ENCODE data around the gene RHCG.

Gene RHCG

DNA sequence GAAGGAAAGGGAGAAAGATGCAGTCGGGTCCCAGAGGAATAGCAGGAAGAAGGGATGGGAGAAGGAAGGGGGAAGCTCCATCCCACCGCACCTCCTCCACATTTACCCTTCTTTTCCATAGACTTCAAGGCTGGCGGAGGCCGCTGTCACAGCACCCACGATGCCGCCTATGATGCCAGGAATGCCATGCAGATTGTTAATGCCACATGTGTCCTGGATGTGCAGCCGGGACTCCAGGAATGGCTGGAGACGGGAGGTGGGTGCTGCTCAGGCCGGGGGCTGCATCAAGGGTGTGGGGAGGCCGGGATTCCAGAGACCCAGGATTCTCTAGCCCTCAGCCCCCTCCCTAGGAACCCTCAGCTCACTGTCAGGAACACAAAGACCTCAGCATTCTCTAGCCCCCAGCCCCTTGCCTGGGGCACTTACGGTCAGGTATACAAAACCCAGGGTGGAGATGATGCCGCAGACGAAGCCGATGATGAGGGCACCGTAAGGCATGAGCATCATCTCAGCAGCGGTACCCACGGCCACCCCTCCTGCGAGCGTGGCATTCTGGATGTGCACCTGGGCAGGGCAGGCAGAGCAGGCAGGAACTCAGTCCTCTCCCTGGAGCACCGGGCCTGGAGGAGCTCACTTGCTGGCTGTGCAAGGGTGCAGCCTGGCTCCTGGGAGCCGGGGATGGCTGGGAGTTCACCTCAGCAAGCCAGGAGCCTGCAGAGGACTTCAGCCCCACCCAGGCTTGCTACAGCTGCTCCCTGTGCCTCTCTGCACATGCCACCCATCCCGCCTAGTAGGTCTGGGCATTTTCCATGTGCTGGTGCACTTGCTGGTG lies 18.8 kb downstream of the RHCG start:
- DNase-seq (ENCODE audit: low read depth, low spot score), result no peak

DNA sequence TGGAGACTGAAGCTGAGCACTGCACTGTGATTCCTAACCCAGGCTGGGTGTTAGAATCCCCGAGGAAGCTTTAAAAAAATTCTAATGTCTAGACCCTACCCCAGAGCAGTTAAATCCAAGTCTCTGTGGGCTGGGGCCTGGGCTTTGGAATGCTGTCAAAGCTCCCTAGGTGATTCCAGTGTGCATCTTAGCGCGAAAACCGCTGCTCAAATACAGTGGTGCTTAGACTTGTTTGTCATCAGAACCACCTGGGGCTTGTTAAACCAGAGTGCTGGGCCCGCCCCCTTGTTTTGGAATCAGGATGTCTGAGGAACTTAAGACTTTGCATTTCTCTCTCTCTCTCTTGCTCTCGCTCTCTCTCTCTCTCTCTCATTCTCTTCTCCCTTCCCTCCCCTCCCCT lies 20.7 kb downstream of the RHCG start:
- peak; percentile 23 for DNase-seq (ENCODE audit: low read depth, low spot score)

GRCh38 chr15:89472785-89473256 lies 23.6 kb downstream of the RHCG start:
- DNase-seq (ENCODE audit: low read depth, low spot score), result peak; percentile 90

- no peak for DNase-seq (ENCODE audit: low read depth, low spot score)
Measured at GRCh38 chr15:89469426-89470096, 26.8 kb downstream of the RHCG start.

- DNase-seq (ENCODE audit: low read depth, low spot score), result peak; percentile 25
Measured at GRCh38 chr15:89468813-89469212, 27.6 kb downstream of the RHCG start.

- no peak for DNase-seq (ENCODE audit: low read depth, low spot score)
Measured at GRCh38 chr15:89463113-89463512, 33.3 kb downstream of the RHCG start.

DNA sequence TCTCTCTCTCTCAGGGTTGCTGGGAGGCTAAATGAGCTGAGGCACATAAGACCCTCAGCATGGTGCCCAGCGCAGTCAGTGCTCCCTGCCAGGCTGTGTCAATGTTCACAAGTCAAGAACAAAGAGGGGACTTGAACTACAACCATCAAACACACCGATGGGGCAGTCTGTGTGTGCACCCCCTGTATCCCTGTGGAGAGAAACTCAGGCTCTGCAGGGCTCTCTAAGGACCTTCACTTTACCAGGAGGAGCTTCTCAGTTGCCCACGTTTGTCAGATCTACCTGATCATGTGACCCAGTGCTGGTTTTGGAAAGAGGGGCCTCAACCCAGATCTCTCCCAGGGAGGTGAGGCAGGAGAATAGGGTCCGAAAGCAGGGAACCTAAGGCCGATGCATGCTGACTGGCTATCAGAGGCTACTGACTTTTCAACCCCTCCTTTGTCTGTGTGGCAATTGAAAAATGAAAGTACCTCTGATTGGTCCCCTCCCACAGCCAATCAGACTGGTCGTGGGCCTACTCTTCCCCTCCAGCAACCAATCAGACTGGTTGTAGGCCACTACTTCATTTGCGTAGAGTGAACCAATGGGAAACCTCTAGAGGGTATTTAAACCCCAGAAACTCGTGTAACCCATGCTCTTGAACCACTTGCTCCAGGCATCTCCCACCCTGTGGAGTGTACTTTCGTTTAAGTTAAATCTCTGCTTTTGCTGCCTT lies 34.0 kb downstream of the RHCG start:
- no peak for DNase-seq (ENCODE audit: low read depth, low spot score)

- DNase-seq (ENCODE audit: low read depth, low spot score), result no peak
Measured at GRCh38 chr15:89461386-89461785, 35.0 kb downstream of the RHCG start.

GRCh38 chr15:89460048-89460447 lies 36.3 kb downstream of the RHCG start:
- no peak for DNase-seq (ENCODE audit: low read depth, low spot score)

- DNase-seq (ENCODE audit: low read depth, low spot score), result no peak
Measured at GRCh38 chr15:89459271-89460038, 36.9 kb downstream of the RHCG start.

DNA sequence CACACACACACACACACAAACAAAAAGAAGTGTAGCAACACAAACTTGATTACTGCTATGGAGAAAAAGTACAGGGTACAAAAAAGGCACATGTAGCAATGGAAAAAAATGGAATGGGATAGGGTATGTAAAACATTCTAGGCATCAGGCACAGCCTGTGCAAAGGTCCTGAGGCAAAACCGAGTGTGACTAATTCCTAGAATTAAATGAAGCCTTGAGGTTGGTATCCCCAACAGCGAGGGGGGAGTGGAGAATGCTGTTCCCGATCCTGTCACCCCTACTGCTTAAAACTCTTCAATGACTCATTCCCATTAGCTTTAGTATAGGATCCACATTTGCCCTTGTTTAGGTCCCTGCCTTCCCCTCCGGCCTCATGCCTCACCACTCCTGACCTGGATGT lies 37.9 kb downstream of the RHCG start:
- DNase-seq (ENCODE audit: low read depth, low spot score), result no peak

DNA sequence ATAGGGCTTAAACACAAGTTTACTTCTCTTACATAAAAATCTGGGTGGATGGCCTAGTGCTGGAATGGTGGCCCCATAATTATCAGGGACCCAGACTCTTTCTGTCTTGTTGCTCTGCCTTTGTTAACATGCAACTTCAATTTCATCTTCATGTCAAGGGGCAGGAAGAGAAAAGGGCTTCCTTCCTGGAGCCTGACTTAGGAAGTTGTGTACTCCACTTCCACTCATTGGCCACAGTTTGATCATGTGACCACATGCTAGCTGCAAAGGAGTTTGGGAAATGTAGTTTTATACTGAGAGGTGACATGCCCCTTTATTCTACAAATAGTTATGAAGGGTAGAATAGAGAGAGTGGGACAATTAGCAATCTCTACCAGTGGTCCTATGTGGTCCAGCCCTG lies 39.3 kb downstream of the RHCG start:
- DNase-seq (ENCODE audit: low read depth, low spot score), result peak; percentile 28

DNA sequence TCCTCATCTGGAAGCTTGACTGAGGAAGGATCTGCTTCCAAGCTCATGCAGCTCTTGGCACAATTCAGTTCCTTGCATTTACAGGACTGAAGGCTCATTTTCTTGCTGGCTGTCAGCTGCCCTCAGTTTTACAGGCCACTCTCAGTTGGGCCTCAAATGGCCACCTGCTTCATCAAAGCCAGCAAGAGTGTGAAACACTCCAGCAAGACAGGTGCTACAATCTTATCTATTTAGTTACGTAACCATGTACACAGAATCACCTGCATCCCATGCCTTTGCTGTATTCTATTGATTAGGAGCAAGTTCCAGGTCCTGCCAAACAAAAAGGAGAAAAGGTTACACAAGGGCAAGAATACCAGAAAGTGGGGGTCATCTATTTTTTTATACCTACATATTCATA lies 40.8 kb downstream of the RHCG start:
- no peak for DNase-seq (ENCODE audit: low read depth, low spot score)

DNA sequence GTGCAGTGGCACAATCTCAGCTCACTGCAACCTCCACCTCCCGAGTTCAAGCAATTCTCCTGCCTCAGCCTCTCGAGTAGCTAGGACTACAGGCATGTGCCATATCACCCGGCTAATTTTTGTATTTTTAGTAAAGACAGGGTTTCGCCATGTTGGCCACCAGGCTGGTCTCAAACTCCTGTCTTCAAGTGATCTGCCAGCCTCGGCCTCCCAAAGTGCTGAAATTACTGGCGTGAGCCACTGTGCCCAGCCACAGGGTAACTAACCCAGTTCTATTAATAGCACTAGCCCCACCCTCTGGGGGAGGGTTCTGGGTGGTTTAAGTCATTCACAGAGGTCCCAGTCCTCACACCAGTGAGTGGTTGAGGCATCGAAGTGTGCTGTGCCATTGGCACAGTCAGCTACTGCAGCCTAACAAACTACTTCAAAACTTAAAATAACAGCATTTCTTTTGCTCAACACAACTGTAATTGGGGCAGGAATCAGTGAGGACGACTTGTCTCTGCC lies 44.0 kb downstream of the RHCG start:
- no peak for DNase-seq (ENCODE audit: low read depth, low spot score)

GRCh38 chr15:89451846-89452245 lies 44.5 kb downstream of the RHCG start:
- no peak for DNase-seq (ENCODE audit: low read depth, low spot score)

- DNase-seq (ENCODE audit: low read depth, low spot score), result no peak
Measured at GRCh38 chr15:89450076-89451006, 46.0 kb downstream of the RHCG start.

- DNase-seq (ENCODE audit: low read depth, low spot score), result peak; percentile 83
Measured at GRCh38 chr15:89448825-89449224, 47.6 kb downstream of the RHCG start.

GRCh38 chr15:89447676-89448075 lies 48.7 kb downstream of the RHCG start:
- DNase-seq (ENCODE audit: low read depth, low spot score), result no peak

- DNase-seq (ENCODE audit: low read depth, low spot score), result no peak
Measured at GRCh38 chr15:89446255-89446891, 50.0 kb downstream of the RHCG start.

GRCh38 chr15:89445518-89445917 lies 50.9 kb downstream of the RHCG start:
- DNase-seq (ENCODE audit: low read depth, low spot score), result no peak

Data from astrocyte of the hippocampus (primary cell).